ENCODE results near the gene KIF5C.

GRCh38 chr2:148861367-148861766 lies 13.7 kb upstream of the KIF5C start:
- no peak for TF ChIP-seq JUN (CRISPR knock-in tag; IDR thresholded peaks at IDR 0.05)
- no peak for TF ChIP-seq CTCF (CRISPR knock-in tag; IDR thresholded peaks at IDR 0.05)
- no peak for TF ChIP-seq TEAD3 (CRISPR knock-in tag; optimal IDR thresholded peaks at IDR 0.05; ENCODE audit: borderline replicate concordance)
- TF ChIP-seq HINFP (CRISPR knock-in tag; IDR thresholded peaks at IDR 0.05; ENCODE audit: low read depth): no peak
- no peak for TF ChIP-seq ZNF263 (CRISPR knock-in tag; IDR thresholded peaks at IDR 0.05)
- TF ChIP-seq ZNF468 (CRISPR knock-in tag; IDR thresholded peaks at IDR 0.05): no peak
- no peak for TF ChIP-seq ZNF609 (CRISPR knock-in tag; IDR thresholded peaks at IDR 0.05; ENCODE audit: borderline replicate concordance)
- no peak for TF ChIP-seq ZFP36L2 (CRISPR knock-in tag; IDR thresholded peaks at IDR 0.05)
